8988T (cell line): ENCODE results near the gene MYL9.

Experiments
- DNase-seq: peaks from one replicate; pipeline ENCODE4 v3.0.0; 2011

MYL9 gene

GRCh38 chr20:36526521-36527011 lies 14.8 kb upstream of the MYL9 start:
- DNase-seq, result no peak

- DNase-seq, result no peak
Measured at GRCh38 chr20:36527331-36528125, 13.8 kb upstream of the MYL9 start.

GRCh38 chr20:36528176-36528874 lies 13.0 kb upstream of the MYL9 start:
- no peak for DNase-seq

- DNase-seq, result no peak
Measured at GRCh38 chr20:36528875-36529417, 12.4 kb upstream of the MYL9 start.

- no peak for DNase-seq
Measured at GRCh38 chr20:36532388-36532787, 8.9 kb upstream of the MYL9 start.

GRCh38 chr20:36532822-36533221 lies 8.5 kb upstream of the MYL9 start:
- DNase-seq, result no peak

GRCh38 chr20:36538026-36538722 lies 3.1 kb upstream of the MYL9 start:
- DNase-seq, result no peak

- no peak for DNase-seq
Measured at GRCh38 chr20:36540551-36541211, 638 bp upstream of the MYL9 start.

GRCh38 chr20:36541768-36542488 lies 609 bp downstream of the MYL9 start:
- peak; percentile 70 for DNase-seq

- DNase-seq, result no peak
Measured at GRCh38 chr20:36542516-36543183, 1.3 kb downstream of the MYL9 start.

- no peak for DNase-seq
Measured at GRCh38 chr20:36543184-36544133, 2.1 kb downstream of the MYL9 start.

GRCh38 chr20:36544134-36545018 lies 3.1 kb downstream of the MYL9 start:
- DNase-seq, result no peak

GRCh38 chr20:36546111-36546736 lies 4.9 kb downstream of the MYL9 start:
- no peak for DNase-seq

GRCh38 chr20:36547186-36548005 lies 6.1 kb downstream of the MYL9 start:
- DNase-seq, result no peak

GRCh38 chr20:36548006-36548315 lies 6.6 kb downstream of the MYL9 start:
- no peak for DNase-seq

GRCh38 chr20:36548704-36549627 lies 7.6 kb downstream of the MYL9 start:
- DNase-seq, result no peak

- no peak for DNase-seq
Measured at GRCh38 chr20:36549628-36549941, 8.3 kb downstream of the MYL9 start.
